Heart left ventricle (tissue), 13 donors: Measurements from ENCODE around the gene SPTY2D1.

Experiments used
- POLR2A ChIP-seq, 2 donors: fragments of 450-650 bp; IDR thresholded peaks; one replicate each; pipeline ENCODE4 v1.6.1; 2017; ENCODE audit warnings: antibody characterized with exemption in 2 of 2, mild to moderate bottlenecking in 2 of 2, moderate library complexity in 2 of 2
- TF ChIP-seq, protein P1 (sequence below), 12 donors: fragments of 200-600 bp; sonication (generic) in 4 of 12; IDR thresholded peaks; one replicate each; pipeline versions ENCODE4 v1.5.0 to v1.8.0; 2018 to 2022; ENCODE audit warnings: antibody characterized with exemption in 12 of 12, mild to moderate bottlenecking in 5 of 12
- donor health status: ischemic (EF 13 %, LVEDD 7.1; RV severe dilation, severe dysfunction).
- donor health status: DM: no; HTN: yes; CAD: no.
- donor health status: DM: no; HTN: no; CAD: no.
- donor health status: ischemic (EF 25% LVEDD 6.9; RV normal size, moderate dysfunction).
- donor health status: ischemic (EF 25% LVEDD 5.7; RV mildly dilated, moderate dysfunction).
- donor health status: ischemic (EF 35%, LVEDD 5.7; RV mildly dilated, moderate dysfunction).
- donor health status: nonischemic (EF 11% LVEDD 7.7; RV severe dilation, severe dysfunction).
- donor health status: DM: yes; HTN: yes; CAD: no.
- donor health status: PGD.
- donor health status: ischemic (EF 29% LVEDD 5.4; RV normal size, mild dysfunction).
- donor health status: nonischemic (EF 23%, LVEDD 6.1; RV moderate dilation, normal function).

DNA sequence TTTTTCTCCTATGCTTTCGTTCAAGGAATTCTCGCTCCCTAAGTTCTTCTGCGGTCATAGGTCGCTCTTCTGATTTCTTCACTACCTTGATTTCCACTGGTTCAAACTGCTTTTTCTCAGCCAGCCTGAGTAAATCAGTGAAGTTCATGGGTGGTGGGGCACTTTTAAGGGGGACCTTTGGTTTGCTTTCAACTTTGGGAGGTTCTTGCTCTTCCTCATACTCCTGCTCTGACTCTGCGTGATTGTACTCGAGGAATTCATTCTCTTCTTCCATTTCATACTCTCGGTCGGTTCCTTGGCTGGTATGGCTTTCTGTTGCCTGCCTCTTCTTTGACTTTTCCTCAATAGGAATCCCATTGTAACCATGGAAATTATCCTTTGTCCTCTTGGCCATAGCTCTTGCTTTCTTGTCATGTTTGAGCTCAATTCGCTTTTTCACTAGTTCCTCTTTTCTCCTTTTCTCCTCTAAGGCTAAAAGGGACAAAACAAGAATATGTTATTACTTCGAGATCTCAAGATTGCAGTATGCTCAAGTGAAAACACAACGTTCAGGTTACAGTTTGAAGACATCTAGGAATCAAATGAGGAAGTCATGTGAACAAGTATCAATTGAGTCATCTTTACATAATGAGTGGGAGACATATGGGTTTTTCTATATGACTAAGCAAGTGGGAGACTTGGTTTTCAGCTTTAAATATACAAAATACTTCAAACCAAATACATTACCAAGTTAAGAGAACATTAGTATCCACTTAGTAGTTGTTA, 18.3 kb downstream of the SPTY2D1 start:
- TF ChIP-seq, protein P1, sequence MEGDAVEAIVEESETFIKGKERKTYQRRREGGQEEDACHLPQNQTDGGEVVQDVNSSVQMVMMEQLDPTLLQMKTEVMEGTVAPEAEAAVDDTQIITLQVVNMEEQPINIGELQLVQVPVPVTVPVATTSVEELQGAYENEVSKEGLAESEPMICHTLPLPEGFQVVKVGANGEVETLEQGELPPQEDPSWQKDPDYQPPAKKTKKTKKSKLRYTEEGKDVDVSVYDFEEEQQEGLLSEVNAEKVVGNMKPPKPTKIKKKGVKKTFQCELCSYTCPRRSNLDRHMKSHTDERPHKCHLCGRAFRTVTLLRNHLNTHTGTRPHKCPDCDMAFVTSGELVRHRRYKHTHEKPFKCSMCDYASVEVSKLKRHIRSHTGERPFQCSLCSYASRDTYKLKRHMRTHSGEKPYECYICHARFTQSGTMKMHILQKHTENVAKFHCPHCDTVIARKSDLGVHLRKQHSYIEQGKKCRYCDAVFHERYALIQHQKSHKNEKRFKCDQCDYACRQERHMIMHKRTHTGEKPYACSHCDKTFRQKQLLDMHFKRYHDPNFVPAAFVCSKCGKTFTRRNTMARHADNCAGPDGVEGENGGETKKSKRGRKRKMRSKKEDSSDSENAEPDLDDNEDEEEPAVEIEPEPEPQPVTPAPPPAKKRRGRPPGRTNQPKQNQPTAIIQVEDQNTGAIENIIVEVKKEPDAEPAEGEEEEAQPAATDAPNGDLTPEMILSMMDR (IDR thresholded peaks at IDR 0.05): no peak
- TF ChIP-seq POLR2A (IDR thresholded peaks at IDR 0.05): no peak
